Heart right ventricle (tissue), 16 donors: ENCODE measurements around the gene STXBP4. TPM values are rescaled to one million over a fixed set of nuclear protein-coding genes. Genes with fewer than 3 reads are reported as not detected.

Experiments
- ATAC-seq, 8 donors: fragments of 200-7000 bp; cut with Tn5 transposase; one replicate each; pipeline ENCODE4 v1.9.1; 2020; ENCODE audit warnings: mild to moderate bottlenecking in 8 of 8, moderate library complexity in 8 of 8, moderate number of reproducible peaks in 1 of 8
- DNase-seq, 2 donors: peaks; one replicate each; pipeline ENCODE4 v3.0.0-alpha.2; 2020
- H3K27ac ChIP-seq, 10 donors: fragments of 200-600 bp; sonication (generic) in 2 of 10; one replicate each; pipeline versions ENCODE4 v1.5.0 to v1.8.0; 2020 to 2022; ENCODE audit warnings: mild to moderate bottlenecking in 3 of 10
- H3K27me3 ChIP-seq, 7 donors: fragments of 200-600 bp; one replicate each; pipeline ENCODE4 v1.8.0; 2021 to 2022; ENCODE audit warnings: mild to moderate bottlenecking in 2 of 7
- H3K36me3 ChIP-seq, 9 donors: fragments of 200-600 bp; sonication (generic) in 1 of 9; one replicate each; pipeline versions ENCODE4 v1.5.0 to v1.8.0; 2020 to 2022; ENCODE audit warnings: mild to moderate bottlenecking in 2 of 9
- H3K4me1 ChIP-seq, 9 donors: fragments of 200-600 bp; sonication (generic) in 1 of 9; one replicate each; pipeline versions ENCODE4 v1.5.0 to v1.8.0; 2020 to 2022; ENCODE audit warnings: mild to moderate bottlenecking in 4 of 9
- H3K4me3 ChIP-seq, 10 donors: fragments of 200-600 bp; sonication (generic) in 2 of 10; one replicate each; pipeline versions ENCODE4 v1.5.0 to v1.8.0; 2020 to 2022; ENCODE audit warnings: mild to moderate bottlenecking in 7 of 10, moderate library complexity in 2 of 10
- H3K9me3 ChIP-seq, 11 donors: fragments of 200-600 bp in 10 of 11; sonication (generic) in 2 of 11; one replicate each; pipeline versions ENCODE4 v1.5.0 to v1.8.0; 2013 to 2022; ENCODE audit warnings: mild to moderate bottlenecking in 2 of 11, control low read depth in 1 of 11, moderate library complexity in 1 of 11
- CTCF ChIP-seq, 9 donors: fragments of 200-600 bp; sonication (generic) in 2 of 9; IDR thresholded peaks; one replicate each; pipeline versions ENCODE4 v1.5.0 to v1.8.0; 2021 to 2022; ENCODE audit warnings: antibody characterized with exemption in 9 of 9, mild to moderate bottlenecking in 5 of 9, moderate library complexity in 1 of 9
- WGBS, 2 donors: extraction: QIAGEN DNeasy Blood & Tissue Kit; methylation state at CpG; one replicate each; pipeline ENCODE4 v1.1.7; 2013; ENCODE audit warnings: inconsistent platforms in 1 of 2; 5-methylcytosine and 5-hydroxymethylcytosine counted together
- intact Hi-C, 10 donors: fragments of 100-400 bp; cut with DNase I; formaldehyde crosslinking; loops; one replicate each; pipeline versions ENCODE4 v1.11.1 to v1.14.2; 2022
- polyA plus RNA-seq, 2 donors: library from polyadenylated mRNA; stranded (reverse); fragments of 200-250 nt; gene quantifications; one replicate each; pipeline ENCODE4 v1.2.3, GENCODE V29; 2013
- total RNA-seq, 10 donors: library from RNA; stranded (reverse); fragmentation: NEBNext Ultra II Directional in 3 of 10; extraction: Animal tissue kit (Norgen Biotek cat#: 25700) in 3 of 10; gene quantifications; one replicate each; pipeline versions ENCODE4 v1.2.1 to v1.2.4, GENCODE V29; 2021 to 2023
- donor health status: Arrhythmogenic right ventricular cardiomyopathy.
- donor health status: ischemic (EF 13 %, LVEDD 7.1; RV severe dilation, severe dysfunction).
- donor health status: healthy with polysubstance abuse.
- donor health status: DM: no; HTN: yes; CAD: no.
- donor health status: DM: no; HTN: no; CAD: no.
- donor health status: ischemic (EF 25% LVEDD 6.9; RV normal size, moderate dysfunction).
- donor health status: ischemic (EF 25% LVEDD 5.7; RV mildly dilated, moderate dysfunction).
- donor health status: healthy.
- donor health status: DM: yes; HTN: yes; CAD: no.
- donor health status: Ischemic cardiomyopathy.
- donor health status: ischemic (EF 35%, LVEDD 5.7; RV mildly dilated, moderate dysfunction).
- donor health status: nonischemic (EF 11% LVEDD 7.7; RV severe dilation, severe dysfunction).
- donor health status: DM: yes; HTN: yes; CAD: no.
- donor health status: PGD.
- donor health status: ischemic (EF 29% LVEDD 5.4; RV normal size, mild dysfunction).
- donor health status: nonischemic (EF 23%, LVEDD 6.1; RV moderate dilation, normal function).

The STXBP4 gene
- total and polyA plus RNA-seq, 12 donors, result 0.77 to 8.3 (median 5.0) TPM

- whole genome bisulfite sequencing, 2 donors, result 98 to 100% methylated on average over 1 of the region's 1 CpG
- Histone ChIP-seq H3K27ac (no peak overlapping the region), H3K4me3 (no peak overlapping the region), H3K9me3 (peaks cover 0 to 7% (median 0%) of the 10 kb centered on the region in 11 donors), H3K36me3 (peaks cover 0 to 3% (median 0%) of the 10 kb centered on the region in 9 donors), H3K4me1 (no peaks in the 10 kb centered on the region), H3K27me3 (no peaks in the 10 kb centered on the region)
- DNase-seq (no peak), ATAC-seq (no peak)
- intact Hi-C loops, result loop anchor here in 3 of 10 donors (5.0 to 10.0 kb wide), 3 partner anchors 241 to 293 kb away; no protein-coding TSS in a partner anchor
- TF ChIP-seq CTCF (IDR thresholded peaks at IDR 0.05), result peak in 7 of 9 donors; percentile 35 to 54 (median 42)
These were observed 85.3 kb downstream of the STXBP4 start for GRCh38 chr17:55053855-55054254.

GRCh38 chr17:55054429-55054828, 85.9 kb downstream of the STXBP4 start:
- Histone ChIP-seq H3K4me3 (no peak overlapping the region), H3K27me3 (no peaks in the 10 kb centered on the region), H3K9me3 (peaks cover 0 to 3% (median 0%) of the 10 kb centered on the region in 11 donors), H3K27ac (no peak overlapping the region), H3K4me1 (no peaks in the 10 kb centered on the region), H3K36me3 (peaks cover 0 to 3% (median 0%) of the 10 kb centered on the region in 9 donors)
- TF ChIP-seq CTCF (IDR thresholded peaks at IDR 0.05), result no peak
- no peak for DNase-seq
- no peak for ATAC-seq
- intact Hi-C loops, result loop anchor here in 3 of 10 donors (5.0 to 10.0 kb wide), 3 partner anchors 240 to 293 kb away; no protein-coding TSS in a partner anchor

- intact Hi-C loops, result loop anchor here in 2 of 10 donors (5.0 to 10.0 kb wide), 3 partner anchors 238 to 288 kb away; no protein-coding TSS in a partner anchor
- TF ChIP-seq CTCF (IDR thresholded peaks at IDR 0.05), result no peak
- Histone ChIP-seq H3K27ac (no peak overlapping the region), H3K4me1 (no peaks in the 10 kb centered on the region), H3K36me3 (no peaks in the 10 kb centered on the region), H3K4me3 (no peak overlapping the region), H3K9me3 (no peaks in the 10 kb centered on the region), H3K27me3 (no peaks in the 10 kb centered on the region)
- ATAC-seq (no peak), DNase-seq (no peak)
- WGBS, 2 donors, result 58 to 59% methylated on average over 4 of the region's 4 CpGs
These were observed 88.0 kb downstream of the STXBP4 start for GRCh38 chr17:55056526-55056925.

GRCh38 chr17:55057184-55057583, 88.6 kb downstream of the STXBP4 start:
- DNase-seq, result no peak
- WGBS, 2 donors, result 96 to 97% methylated on average over 3 of the region's 3 CpGs
- no peak overlapping the region for H3K4me3 ChIP-seq
- no peaks in the 10 kb centered on the region for H3K4me1 ChIP-seq
- ATAC-seq, result no peak
- no peaks in the 10 kb centered on the region for H3K36me3 ChIP-seq
- H3K27ac ChIP-seq, result no peak overlapping the region
- intact Hi-C loops, result loop anchor here in 2 of 10 donors (5.0 to 10.0 kb wide), 3 partner anchors 238 to 288 kb away; no protein-coding TSS in a partner anchor
- no peaks in the 10 kb centered on the region for H3K9me3 ChIP-seq
- H3K27me3 ChIP-seq, result no peaks in the 10 kb centered on the region
- no peak for TF ChIP-seq CTCF (IDR thresholded peaks at IDR 0.05)
